LNCaP clone FGC (cell line): ENCODE measurements around the gene CEBPB.
A peak's percentile ranks its signal among the peaks of the same experiment; 100 is the strongest.

Source experiments
- DNase-seq: peaks from one replicate; pipeline ENCODE4 v3.0.0-alpha.2; 2011; ENCODE audit warnings: low read depth
- H3K4me3 ChIP-seq: 2 replicates; pipeline ENCODE4 v1.5.1; 2011; ENCODE audit warnings: mild to moderate bottlenecking, low read depth, low read length, control low read depth
- TF ChIP-seq, protein P1 (sequence below): IDR thresholded peaks from 2 replicates; pipeline ENCODE4 v1.5.1; 2012; ENCODE audit warnings: mild to moderate bottlenecking; ENCODE audit not compliant: control insufficient read depth, insufficient read depth; ENCODE audit errors: extremely low read depth

CEBPB gene

DNA sequence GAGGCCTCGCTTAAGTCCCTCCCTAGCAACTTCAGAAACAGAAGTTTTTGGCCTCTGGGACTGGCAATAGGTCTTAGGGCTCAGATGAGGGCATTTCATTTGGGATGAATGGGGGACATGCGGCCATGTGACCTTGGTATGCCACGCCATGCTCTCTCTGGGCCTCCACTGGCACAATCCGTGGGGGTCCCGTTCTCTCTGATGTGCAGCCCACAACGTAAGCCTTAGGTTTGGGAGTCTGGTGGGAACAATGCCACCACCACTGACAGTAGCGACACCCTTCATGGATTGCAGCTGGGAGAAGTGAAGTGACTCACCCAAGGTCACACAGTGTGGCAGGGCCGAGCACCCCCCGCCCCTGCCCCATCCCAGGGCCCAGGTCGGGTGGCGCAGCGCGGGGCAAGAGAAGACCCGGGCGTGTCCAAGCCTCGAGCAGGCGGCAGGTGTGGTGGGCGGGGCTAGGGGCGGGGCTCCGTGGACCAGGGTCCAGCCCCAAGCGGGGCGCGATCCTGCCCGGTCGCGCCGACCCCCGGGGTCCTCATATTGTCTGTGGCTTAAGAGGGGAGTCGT lies 864 bp upstream of the CEBPB start:
- TF ChIP-seq, protein P1, sequence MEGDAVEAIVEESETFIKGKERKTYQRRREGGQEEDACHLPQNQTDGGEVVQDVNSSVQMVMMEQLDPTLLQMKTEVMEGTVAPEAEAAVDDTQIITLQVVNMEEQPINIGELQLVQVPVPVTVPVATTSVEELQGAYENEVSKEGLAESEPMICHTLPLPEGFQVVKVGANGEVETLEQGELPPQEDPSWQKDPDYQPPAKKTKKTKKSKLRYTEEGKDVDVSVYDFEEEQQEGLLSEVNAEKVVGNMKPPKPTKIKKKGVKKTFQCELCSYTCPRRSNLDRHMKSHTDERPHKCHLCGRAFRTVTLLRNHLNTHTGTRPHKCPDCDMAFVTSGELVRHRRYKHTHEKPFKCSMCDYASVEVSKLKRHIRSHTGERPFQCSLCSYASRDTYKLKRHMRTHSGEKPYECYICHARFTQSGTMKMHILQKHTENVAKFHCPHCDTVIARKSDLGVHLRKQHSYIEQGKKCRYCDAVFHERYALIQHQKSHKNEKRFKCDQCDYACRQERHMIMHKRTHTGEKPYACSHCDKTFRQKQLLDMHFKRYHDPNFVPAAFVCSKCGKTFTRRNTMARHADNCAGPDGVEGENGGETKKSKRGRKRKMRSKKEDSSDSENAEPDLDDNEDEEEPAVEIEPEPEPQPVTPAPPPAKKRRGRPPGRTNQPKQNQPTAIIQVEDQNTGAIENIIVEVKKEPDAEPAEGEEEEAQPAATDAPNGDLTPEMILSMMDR: no peak
- H3K4me3 ChIP-seq: peak overlapping the region; percentile 74
- no peak for DNase-seq

DNA sequence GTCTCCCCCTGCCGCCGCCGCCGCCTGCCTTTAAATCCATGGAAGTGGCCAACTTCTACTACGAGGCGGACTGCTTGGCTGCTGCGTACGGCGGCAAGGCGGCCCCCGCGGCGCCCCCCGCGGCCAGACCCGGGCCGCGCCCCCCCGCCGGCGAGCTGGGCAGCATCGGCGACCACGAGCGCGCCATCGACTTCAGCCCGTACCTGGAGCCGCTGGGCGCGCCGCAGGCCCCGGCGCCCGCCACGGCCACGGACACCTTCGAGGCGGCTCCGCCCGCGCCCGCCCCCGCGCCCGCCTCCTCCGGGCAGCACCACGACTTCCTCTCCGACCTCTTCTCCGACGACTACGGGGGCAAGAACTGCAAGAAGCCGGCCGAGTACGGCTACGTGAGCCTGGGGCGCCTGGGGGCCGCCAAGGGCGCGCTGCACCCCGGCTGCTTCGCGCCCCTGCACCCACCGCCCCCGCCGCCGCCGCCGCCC lies 474 bp downstream of the CEBPB start:
- peak overlapping the region; percentile 74 for H3K4me3 ChIP-seq
- no peak for DNase-seq

DNA sequence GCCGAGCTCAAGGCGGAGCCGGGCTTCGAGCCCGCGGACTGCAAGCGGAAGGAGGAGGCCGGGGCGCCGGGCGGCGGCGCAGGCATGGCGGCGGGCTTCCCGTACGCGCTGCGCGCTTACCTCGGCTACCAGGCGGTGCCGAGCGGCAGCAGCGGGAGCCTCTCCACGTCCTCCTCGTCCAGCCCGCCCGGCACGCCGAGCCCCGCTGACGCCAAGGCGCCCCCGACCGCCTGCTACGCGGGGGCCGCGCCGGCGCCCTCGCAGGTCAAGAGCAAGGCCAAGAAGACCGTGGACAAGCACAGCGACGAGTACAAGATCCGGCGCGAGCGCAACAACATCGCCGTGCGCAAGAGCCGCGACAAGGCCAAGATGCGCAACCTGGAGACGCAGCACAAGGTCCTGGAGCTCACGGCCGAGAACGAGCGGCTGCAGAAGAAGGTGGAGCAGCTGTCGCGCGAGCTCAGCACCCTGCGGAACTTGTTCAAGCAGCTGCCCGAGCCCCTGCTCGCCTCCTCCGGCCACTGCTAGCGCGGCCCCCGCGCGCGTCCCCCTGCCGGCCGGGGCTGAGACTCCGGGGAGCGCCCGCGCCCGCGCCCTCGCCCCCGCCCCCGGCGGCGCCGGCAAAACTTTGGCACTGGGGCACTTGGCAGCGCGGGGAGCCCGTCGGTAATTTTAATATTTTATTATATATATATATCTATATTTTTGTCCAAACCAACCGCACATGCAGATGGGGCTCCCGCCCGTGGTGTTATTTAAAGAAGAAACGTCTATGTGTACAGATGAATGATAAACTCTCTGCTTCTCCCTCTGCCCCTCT lies 1.1 kb downstream of the CEBPB start:
- no peak for DNase-seq

More for the DNA sequence above, 474 bp downstream of the CEBPB start:
- TF ChIP-seq, protein P1: no peak

DNA sequence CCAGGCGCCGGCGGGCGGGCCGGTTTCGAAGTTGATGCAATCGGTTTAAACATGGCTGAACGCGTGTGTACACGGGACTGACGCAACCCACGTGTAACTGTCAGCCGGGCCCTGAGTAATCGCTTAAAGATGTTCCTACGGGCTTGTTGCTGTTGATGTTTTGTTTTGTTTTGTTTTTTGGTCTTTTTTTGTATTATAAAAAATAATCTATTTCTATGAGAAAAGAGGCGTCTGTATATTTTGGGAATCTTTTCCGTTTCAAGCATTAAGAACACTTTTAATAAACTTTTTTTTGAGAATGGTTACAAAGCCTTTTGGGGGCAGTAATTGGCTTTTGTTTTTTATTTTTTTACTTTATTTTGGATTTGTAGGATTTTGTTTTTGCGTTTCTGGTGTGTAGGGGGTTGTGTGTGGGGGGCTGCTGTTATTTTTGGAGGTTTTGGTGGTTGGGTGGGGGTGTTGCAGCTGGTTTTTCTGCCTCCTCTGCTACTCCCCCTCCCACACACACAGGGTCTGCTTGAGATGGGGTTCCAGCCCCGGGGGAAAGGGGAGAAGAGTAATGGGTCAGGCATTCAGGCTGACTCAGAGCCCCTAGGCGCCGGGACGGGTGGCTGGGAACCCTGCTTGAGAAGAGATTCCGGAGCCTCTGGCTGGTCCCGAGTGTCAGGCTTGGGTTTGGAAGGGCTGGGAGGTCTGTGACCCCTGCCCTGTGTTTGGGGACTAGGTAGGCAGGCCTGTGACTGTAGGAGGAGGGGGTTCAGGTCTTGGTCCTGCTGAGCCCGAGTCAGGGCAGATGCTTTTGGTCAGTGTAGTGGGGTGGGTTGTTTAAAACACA lies 2.0 kb downstream of the CEBPB start:
- TF ChIP-seq, protein P1: no peak
- peak; percentile 77 for DNase-seq
- peak overlapping the region; percentile 74 for H3K4me3 ChIP-seq

More for the DNA sequence above, 1.1 kb downstream of the CEBPB start:
- TF ChIP-seq, protein P1: peak; percentile 25
- H3K4me3 ChIP-seq: peak overlapping the region; percentile 74

DNA sequence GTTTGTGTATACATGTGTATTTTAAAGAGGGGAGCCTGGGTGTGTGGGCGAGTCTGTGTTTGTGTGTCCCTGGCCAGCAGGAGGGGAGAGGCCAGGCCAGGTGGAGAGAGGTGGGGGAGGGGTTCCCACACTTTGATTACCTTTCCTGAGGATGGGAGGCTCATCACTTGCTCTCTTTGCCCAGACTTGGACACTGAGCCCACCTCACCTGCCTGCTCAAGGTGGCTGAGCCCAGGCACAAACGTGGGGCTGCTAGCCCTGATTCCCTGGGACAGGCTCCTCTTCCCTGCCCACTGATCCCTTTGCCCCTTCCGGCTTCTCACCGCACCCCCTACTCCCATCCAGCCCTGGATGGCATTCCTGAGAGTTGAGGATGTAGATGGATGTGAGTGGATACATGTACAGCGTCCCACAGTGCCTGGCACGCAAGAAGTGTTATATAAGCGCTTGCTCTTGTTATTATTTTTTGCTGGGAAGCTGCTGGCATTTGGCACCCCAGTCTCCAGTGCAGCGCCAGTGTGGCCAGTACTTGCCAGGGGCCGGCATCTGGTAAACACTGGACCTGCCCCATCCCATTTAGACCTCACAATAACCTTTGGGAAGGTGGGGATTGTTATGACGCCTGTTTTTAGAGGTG lies 2.7 kb downstream of the CEBPB start:
- TF ChIP-seq, protein P1: no peak
- H3K4me3 ChIP-seq: peak overlapping the region; percentile 74
- DNase-seq: no peak

- DNase-seq: no peak
- H3K4me3 ChIP-seq: no peak overlapping the region
- TF ChIP-seq, protein P1: no peak
Measured at GRCh38 chr20:50193836-50194421, 3.3 kb downstream of the CEBPB start.
